GM18909 (cell line): Measurements from ENCODE around the gene SCAMP4.
"Not testable (repeated sequence)": the region's sequence is repeated elsewhere in the genome, so short reads cannot be mapped to it uniquely, and the experiment has no call there.

ENCODE experiments used
- ATAC-seq: cut with Tn5 transposase; IDR thresholded peaks from one replicate; pipeline ENCODE4 v1.9.1; 2021; ENCODE audit warnings: mild to moderate bottlenecking; ENCODE audit not compliant: unreplicated experiment, poor library complexity

SCAMP4 gene

DNA sequence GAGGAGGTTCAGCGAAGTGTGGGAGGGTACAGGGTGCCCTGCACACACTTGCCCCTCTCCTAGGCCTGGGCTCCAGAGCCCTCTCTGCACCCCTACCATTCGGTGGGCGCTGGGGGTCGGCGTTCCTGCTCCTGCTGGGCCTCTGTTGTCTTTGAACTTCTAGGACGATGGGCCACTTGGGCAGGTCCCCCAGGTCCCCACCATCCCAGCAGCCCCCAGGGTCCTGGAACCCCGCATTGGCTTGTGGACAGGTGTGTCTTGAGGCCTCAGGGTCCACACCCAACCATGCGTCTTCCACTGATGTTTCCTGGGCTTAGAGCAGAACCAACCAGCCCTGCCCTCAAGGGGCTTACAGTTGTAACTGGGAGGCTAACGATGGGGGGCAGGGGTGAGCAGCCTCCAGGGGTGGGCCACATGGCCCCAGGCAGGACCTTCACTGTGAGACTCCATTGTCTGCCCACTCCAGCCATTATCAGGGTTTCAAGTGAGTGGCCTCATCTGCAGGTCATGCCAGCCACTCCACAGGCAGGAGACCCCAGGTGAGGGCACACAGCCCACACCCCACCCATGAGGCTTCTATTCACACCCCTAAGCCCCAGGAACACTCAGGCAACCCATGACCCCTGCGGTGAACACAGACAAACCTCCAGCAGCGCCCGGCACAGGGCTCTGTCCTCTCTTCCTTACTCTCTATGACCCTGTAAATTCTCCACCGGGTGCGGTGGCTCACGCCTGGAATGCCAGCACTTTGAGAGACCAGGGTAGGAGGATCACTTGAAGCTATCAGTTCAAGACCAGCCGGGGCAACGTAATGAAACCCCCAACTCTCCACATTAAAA lies 39.8 kb upstream of the SCAMP4 start:
- no peak for ATAC-seq

DNA sequence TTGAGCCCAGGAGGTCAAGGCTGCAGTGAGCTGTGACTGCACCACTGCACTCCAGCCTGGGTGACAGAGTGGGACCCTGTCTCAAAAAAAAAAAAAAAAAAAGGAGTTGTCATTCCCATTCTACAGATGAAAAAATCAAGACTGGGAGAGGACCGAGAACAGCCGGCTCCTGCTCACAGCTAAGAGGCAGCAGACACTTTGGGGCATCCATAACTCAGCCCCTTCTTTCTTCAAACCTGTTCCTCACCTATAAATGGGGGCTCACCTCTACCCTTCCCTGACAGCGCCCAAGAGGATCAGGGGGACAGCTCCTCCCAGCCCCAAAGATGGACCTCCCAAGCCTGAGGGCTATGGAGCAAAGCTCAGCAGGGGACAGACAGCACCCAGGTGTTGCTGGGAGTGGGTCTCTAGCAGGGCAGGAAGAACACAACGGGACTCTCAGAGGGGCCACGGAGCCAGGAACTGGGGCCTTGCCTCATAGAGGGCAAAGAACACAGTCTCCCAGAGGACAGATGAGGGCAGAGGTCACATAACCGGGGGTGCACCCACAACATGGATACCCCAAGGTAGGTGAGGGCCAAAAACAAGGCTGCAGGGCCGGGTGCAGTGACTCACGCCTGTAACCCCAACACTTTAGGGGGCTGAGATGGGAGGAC lies 38.4 kb upstream of the SCAMP4 start:
- no peak for ATAC-seq

DNA sequence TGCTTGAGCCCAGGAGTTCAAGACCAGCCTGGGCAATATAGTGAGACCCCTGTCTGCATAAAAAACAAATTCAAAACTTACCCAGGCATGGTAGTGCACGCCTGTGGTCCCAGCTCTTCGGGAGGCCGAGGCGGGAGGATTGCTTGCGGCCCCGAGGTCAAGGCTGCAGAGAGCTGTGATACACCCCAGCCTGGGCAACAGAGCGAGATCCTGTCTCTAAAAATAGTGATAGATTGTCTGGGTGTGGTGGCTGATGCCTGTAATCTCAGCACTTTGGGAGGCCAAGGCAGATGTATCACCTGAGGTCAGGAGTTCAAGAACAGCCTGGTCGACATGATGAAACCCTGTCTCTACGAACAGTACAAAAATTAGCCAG lies 37.9 kb upstream of the SCAMP4 start:
- no peak for ATAC-seq

DNA sequence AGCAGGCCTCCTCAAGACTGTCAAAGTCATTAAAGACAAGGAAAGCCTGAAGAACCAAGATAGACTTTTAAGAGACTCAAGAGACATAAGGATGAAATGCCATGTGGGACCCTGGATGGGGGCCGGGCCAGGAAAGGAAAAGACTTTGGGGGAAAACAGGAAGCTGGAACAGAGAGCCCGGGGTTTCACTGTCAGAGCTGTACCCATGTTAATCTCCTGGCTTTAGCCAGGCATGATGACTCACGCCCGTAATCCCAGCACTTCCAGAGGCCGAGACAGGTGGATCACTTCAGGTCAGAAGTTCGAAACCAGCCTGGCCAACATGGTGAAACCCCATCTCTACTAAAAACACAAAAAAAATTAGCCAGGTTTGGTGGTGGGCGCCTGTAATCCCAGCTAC lies 36.2 kb upstream of the SCAMP4 start:
- no peak for ATAC-seq

DNA sequence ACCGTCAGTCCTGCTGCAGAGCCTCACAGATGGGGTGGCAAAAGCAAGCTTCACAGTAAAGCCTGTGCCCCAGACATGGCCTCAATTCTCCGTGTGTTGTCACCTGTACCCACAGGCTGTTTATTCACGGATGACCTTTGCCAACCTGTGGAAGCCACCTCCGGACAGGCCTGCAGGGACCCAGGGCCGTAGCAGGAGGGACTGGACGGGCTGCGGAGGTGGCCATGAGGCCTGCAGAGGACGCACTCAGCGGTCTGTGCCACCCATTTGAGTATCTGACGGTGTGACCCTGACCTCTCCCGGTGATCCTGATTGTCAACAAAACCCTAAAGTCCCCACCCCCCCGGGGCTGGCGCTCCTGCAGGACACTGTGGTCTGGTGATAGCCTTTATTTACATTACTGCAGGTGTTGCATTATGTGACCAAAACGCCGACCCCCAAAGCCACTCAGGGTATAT lies 34.0 kb upstream of the SCAMP4 start:
- ATAC-seq: no peak

DNA sequence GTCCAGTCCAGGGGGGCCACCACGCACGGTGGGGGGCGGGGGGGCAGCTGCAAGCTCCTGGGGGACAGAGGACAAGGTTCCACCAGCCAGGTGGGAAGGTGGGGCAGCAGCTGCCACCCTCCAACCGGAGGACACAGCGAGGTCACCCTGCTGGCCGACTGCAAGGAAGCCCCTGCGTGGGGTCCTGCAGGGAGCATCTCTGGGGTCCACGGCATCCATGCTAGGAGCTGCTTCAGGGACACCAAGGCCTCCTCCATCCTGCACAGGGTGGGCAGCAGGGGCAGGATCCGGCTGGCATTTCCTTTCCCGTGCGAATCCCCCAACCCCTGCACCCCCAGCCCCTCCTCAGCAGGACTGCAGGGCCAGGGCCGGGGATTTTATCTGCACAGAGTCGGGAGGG lies 33.6 kb upstream of the SCAMP4 start:
- no peak for ATAC-seq

DNA sequence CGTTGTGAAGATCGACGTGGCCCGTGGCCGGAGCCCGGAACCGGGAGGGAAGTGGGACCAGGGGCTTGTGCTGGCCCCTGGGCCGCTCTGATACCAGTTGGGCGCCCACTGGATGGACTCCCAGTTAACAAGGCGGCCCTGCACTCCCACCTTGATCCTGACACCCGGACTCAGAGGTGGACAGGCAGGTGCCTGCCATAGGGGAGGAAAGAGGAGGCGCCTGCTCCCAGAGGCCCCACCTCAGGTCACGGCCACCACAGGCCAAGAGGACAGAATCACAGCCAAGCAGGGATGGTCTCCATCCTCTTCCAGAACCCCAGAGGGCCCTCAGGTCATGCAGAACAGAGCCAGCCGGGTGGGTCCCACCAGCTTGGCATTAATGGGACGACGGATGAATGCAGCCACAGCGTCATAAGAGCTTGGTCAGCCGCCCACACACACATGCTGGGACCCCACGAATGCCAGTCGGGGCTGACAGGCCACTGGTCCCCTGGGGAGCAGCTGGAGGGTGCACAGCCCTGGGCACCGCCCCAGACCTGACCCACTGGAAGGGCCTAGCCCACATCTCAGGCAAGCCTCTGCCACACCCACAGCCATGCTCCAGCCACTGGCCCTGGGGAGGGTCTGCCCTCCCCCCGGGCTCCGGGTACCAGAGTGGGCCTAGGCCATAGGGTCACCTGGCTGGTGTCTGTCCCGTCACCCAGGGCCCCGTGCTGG lies 32.2 kb upstream of the SCAMP4 start:
- ATAC-seq: no peak

DNA sequence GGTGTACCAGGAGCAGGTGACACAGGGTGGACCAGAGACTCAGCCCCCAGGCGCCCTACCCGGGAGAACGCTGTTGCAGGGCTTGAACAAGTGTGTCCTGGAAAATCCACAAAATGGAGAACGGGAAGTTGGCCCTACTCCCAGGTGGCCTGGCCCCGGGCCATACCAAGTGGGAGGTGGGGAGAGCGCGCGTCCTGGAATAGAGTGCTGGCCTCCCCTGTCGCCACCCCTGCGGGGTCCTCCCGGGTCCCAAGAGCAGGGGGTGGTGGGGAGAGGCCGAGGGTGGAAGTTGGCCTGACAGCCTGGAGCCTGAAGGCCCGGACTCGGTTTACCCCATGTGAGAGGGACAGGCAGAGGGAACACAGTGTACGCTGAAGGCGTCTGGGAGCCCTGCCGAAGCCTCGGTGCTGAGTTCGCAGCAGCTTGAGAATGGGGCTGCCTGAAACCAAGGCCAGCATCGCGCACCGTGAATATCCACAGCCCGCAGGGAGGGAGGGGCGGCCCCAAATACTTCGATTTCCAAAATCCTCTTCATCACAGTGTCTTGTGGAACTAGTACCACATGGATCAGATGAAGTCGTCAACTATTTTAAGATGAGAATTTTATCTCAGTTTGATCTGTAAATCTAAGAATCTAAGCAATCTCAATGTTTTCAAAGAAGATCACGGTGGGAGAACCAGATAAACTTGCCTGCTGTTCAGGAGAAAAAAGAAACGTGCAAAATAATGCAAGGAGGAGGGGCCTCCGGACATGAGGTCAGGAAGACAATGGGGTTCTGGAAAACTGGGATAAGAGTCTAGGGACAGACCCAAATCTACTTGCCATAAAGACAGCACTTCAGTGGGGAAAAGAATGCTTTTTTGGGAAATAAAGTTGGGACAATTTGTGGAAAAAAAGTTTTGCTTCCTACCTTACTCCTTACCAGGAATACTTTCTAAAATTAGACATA lies 31.4 kb upstream of the SCAMP4 start:
- ATAC-seq: no peak

DNA sequence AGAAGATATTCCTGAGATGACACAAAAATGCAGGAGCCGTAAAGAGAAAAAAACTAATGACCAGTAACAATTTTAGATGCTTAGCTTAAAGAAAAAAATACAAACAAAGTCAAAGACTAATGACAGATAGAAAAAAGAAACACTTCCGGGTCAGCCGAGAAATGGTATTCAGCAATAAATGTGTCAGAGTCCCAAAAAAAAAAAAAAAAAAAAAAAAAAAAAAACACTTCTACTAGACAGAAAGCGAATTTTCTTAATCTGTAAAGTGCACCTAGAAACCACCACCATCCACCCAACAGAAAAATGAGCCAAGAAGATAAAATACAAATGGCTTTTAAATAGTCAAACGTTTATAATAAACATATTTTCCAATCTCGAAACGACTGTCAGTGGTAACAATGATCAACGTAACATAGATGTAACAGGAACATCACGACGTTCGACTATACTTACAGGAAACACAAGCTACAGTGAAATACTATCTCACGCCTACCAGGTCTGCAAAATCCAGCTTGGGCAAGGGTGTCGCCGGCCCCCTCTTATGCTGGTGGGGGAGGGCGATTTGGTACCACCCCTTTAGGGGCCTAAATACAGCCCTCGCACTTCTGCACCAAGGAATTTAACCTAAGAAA lies 30.5 kb upstream of the SCAMP4 start:
- no peak for ATAC-seq

DNA sequence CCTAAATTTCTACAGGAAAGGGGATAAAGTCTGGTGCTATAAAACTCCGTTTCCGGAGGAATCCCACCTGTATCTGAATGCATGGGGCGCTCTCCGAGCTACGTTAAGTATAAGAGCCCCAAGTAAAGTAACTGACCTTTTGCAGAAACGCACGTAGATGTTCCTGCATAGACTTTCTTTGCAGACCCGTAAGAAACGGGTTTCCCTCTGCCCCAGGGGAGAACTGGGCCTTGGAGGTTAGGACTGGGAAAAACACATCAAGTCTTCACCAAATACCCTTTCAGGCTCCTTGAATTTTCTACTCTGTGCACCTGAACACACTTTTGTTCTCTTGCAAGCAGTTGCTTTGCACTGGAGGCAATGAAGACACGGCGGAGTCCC lies 29.9 kb upstream of the SCAMP4 start:
- ATAC-seq: not testable (repeated sequence)

DNA sequence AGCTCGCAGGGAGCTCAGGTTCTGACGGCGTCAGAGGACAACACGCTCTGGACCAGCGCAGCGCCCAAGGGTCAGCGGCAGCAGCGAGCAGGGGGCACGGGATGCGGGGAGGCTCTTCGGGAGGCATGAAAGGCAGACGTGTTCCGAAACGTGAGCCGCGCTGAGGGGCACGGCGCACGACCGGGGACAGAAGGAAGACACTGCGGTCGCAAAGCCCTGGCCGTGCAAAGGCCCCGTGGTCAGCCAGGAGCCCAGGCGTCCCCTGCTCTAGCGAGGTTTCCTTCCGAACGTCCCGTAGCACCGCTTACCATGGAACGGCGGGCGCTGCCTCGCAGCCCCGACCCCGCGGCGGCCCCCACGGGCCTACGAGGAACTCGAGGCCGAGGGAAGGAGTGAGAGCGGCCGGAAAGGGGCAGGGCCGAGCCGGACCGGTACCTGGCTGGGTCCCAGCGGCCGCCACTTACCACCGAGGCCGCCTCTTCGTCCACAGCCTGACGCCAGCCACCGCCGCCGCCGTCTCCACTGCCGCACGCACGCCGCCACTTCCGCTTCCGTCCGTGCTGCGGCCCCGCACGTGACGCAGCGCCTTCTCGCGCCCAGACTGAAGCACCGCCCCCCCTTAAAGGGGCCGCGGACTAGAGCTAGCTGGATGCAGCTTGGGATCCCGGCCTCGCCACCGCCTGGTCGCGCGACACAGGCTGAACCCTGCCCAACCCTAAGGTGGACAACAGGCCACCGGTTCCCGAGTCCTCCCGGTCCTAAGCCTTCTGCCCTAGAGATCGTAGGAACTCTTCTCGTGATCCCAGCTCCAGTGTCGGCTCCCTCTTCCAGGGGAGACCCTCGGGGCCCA lies 29.3 kb upstream of the SCAMP4 start:
- ATAC-seq: peak; percentile 87

DNA sequence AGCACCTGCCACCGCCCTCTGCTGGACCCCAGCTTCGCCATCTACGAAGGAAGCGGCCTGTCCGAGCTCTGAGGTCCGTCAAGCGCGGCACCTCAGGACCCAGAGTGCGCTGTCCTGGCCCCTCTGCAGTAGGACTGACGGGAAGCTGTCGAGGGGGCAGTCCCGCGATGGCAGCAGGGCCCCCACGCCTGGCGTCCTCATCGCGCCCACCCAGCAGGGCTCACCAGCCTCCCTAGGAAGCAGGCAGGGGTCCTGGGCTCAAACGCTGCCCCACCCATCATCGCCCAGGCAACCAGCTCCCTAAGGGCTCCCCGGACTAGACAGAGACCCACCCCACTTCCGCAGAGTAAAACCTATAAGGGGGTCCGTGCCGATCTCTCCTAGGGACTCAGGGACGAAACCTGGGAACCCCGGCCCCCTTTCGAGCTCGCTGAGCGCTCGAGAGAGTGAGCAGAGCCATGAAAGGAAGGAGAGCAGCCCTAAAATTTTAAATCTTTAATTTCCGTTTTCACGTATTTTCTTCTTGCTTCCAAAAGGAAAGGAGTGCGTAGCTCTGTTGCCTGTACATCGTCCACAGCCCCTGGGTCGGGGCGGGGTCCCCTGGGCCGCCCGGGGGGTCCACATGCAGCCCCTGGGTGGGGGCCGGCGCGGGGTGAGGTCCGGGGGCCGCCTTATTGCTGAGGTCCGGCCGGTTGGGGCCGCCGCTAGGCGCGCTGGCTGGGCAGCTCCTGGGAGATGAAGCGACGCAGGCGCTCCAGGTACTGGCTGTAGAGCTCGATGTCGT lies 28.5 kb upstream of the SCAMP4 start:
- not testable (repeated sequence) for ATAC-seq

DNA sequence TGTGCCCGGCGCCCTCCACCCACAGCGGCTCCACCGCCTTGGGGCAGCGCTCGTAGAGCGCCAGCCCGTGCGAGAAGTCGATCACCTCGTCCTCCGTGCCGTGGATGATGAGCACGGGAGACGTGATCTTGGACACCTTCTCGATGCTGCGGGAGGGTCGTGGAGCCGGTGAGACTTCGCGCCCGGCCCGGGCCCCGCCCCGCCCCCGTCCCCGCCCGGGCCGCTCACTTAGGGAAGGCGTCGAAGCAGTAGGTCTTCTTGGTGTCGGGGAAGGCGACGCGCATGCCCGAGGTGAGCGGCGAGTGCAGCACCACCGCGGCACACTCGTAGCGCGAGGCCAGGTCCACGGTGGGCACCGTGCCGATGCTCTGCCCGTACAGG lies 27.9 kb upstream of the SCAMP4 start:
- not testable (repeated sequence) for ATAC-seq

DNA sequence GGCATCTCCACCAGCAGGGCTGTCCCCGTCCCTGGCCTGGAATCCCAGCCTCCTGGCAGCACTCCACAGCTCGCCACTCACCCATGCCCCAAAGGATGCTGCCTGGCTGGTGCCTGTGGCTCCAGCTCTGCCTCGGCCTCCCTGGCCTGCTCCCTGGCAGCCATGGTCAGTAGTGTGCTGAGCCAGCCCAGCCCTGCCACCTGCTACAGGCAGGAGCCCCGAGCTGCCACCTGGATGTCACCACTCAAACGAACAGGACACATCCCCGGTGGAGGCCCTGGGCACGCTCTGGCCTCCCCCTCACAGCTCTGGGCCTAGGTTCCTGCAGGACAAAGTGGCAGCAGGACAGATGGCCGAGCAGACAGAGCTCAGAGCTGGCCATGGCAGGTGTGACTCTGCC lies 26.6 kb upstream of the SCAMP4 start:
- not testable (repeated sequence) for ATAC-seq

DNA sequence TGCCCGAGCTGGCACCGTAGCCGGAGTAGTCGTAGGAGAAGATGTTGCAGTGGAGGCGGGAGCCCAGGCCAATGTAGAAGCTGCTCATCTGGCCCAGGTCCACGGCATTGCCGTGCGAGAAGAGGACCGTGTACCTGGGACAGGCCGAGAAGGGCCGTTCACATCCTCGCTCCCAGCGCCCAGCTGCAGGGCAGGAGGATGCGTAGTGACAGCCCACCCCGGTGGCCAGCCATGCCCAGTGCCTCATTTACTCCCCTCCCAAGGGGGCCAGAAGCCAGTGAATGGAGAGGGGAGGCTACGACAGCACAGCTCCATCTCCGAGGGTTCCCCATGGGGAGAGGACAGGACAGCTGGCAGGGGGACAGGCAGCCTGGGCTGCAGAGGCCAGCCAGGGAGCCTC lies 25.2 kb upstream of the SCAMP4 start:
- ATAC-seq: not testable (repeated sequence)

DNA sequence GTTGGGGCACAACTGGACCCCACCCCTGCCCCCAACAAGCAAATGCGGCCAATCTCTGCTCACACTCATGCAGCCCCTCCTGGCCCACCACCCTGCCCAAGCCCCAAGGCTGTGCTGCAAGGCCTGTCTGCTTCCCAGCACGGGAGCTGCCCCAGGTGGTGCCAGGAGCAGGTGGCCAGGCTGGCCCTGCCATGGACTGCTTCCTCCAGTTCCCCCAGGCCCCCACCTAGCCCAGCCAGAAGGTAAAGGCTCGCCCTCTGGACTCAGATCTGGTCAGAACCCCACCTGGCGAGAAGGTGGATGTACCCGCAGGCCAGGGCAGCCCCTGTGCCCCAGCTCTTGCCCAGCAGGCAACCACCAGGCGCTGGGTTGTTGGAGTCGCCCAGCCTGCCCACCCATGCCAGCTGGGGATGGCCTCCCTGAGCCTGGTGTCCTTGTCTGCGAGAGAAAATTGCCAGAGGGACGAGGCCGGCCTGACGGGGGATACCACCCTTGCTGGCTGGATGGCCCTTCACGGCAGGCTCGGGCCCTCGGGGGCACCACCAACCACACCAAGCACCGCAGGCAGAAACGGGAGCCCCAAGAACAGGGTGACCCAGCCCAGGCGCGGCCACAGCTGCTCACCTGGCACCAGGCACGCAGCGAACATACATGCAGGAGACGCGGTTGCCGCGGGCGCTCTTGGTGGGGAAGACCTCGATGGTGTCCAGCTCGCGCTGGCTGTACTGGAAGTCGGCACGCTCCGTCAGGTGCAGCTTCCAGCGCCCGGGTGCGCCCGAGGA lies 24.4 kb upstream of the SCAMP4 start:
- ATAC-seq: no peak

DNA sequence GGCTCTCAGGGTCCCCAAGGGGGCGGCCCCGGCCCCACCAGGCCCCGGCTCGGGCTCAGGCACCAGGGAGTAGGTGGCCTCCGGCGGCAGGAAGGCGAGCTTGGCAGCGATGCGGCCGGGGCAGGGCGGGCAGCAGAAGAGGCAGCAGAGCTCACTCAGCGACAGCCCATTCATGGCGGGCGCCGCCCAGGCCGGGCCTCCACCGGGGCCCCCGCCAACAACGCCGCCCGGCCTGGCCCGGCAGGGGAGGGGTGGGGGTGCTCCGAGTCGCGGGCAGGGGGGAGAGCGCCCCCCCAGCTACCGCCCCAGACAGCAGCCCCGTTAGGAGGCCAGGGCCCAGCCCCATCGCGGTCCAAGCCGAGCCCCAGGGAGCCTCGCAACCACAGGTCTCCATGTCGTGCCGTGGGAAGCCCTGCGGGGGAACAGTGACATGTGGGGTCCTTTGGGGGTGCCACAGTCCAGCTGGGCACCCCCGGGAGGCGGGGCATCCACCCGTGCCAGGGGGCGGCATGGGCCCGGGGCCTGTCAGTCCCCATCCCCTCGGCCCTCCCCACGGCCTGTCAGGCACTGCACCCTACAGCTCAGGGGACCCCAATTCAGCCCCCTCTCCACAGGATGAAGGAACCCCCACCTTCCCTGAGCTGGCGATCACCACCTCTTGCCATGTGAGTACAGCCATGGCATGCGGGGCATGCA lies 23.7 kb upstream of the SCAMP4 start:
- ATAC-seq: not testable (repeated sequence)
